Effector memory CD8-positive, alpha-beta T cell (primary cell): ENCODE data around the gene CFAP70.
"Not testable (repeated sequence)": the region's sequence is repeated elsewhere in the genome, so short reads cannot be mapped to it uniquely, and the experiment has no call there.

Experiments used
- ATAC-seq: fragments of 150-1000 bp; cut with Tn5 transposase; replicated peaks from 2 replicates; pipeline ENCODE4 v1.10.0; 2021; ENCODE audit warnings: mild to moderate bottlenecking, moderate library complexity
- DNase-seq, 3 experiments: peaks; one replicate each; pipeline ENCODE4 v3.0.0; 2021
- H3K27ac Mint-ChIP-seq, 2 donors: one replicate each; pipeline ENCODE4 v1.8.0; 2022; ENCODE audit warnings: mild to moderate bottlenecking in 2 of 2, mixed read lengths in 2 of 2, moderate library complexity in 2 of 2
- H3K27me3 Mint-ChIP-seq, 2 donors: one replicate each; pipeline ENCODE4 v1.8.0; 2022; ENCODE audit warnings: mixed read lengths in 2 of 2
- H3K36me3 Mint-ChIP-seq: one replicate; pipeline ENCODE4 v1.8.0; 2022; ENCODE audit warnings: mild to moderate bottlenecking, moderate library complexity, mixed read lengths; ENCODE audit not compliant: insufficient read depth
- H3K4me1 Mint-ChIP-seq, 2 donors: one replicate each; pipeline ENCODE4 v1.8.0; 2022; ENCODE audit warnings: low read depth in 2 of 2, mixed read lengths in 2 of 2
- H3K4me3 Mint-ChIP-seq, 2 donors: one replicate each; pipeline ENCODE4 v1.8.0; 2022; ENCODE audit warnings: mild to moderate bottlenecking in 2 of 2, mixed read lengths in 2 of 2, moderate library complexity in 2 of 2
- H3K9me3 Mint-ChIP-seq, 2 donors: one replicate each; pipeline ENCODE4 v1.8.0; 2022; ENCODE audit warnings: mixed read lengths in 2 of 2

Gene CFAP70

DNA sequence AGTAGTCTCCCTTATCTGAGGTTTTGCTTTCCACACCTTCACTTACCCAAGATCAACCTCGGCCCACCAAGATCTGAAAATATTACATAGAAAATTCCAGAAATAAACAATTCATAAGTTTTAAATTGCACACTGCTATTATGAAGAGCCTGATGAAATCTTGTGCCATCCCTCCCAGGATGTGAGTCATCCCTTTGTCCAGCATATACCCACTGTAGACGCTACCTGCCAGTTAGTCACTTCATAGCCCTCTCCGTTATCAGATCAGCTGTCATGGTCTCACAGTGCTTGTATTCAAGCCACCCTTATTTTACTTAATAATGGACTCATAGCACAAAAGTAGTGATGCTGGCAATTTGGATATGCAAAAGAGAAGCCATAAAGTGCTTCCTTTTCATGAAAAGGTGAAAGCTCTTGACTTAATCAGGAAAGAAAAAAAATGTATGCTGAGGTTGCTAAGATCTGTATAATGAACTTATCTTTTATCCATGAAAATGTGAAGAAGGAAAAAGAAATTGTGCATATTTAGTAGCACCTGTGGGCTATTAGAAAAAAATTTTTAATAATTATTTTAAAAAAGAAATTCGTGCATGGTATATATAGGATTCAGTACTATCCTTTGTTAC is 96.4 kb downstream of the CFAP70 start:
- Mint-ChIP-seq H3K36me3 (no peaks in the 10 kb centered on the region), H3K27ac (no peak overlapping the region), H3K9me3 (peaks cover 4 to 10% of the 10 kb centered on the region in 2 donors), H3K4me1 (no peaks in the 10 kb centered on the region), H3K4me3 (no peak overlapping the region), H3K27me3 (no peaks in the 10 kb centered on the region)
- DNase-seq (no peak), ATAC-seq (no peak)

GRCh38 chr10:73261362-73261995 is 97.2 kb downstream of the CFAP70 start:
- no peak for DNase-seq
- ATAC-seq: no peak
- Mint-ChIP-seq H3K27ac (no peak overlapping the region), H3K27me3 (no peaks in the 10 kb centered on the region), H3K4me3 (no peak overlapping the region), H3K36me3 (no peaks in the 10 kb centered on the region), H3K9me3 (peaks cover 4 to 10% of the 10 kb centered on the region in 2 donors), H3K4me1 (no peaks in the 10 kb centered on the region)

- H3K27ac Mint-ChIP-seq, H3K4me1 Mint-ChIP-seq, H3K27me3 Mint-ChIP-seq, H3K4me3 Mint-ChIP-seq, ATAC-seq, DNase-seq, H3K36me3 Mint-ChIP-seq, H3K9me3 Mint-ChIP-seq: not testable (repeated sequence)
These were observed 100.1 kb downstream of the CFAP70 start for GRCh38 chr10:73258612-73259011.

DNA sequence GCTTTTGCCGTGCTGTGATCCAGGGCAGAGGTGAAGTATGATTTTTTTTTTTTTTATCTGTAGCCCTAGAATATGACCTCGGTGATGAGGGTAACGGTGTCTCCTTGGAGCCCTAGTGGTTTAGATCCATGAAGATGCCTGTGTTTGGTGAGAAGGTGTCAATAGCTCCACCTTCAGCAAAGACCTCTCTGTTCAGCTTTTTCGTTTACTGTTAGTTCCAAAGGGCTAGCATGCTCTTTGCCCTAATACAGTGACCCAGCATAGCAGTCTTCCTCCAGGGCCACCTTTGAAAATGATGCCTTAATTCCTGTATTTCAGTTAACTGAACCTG is 105.5 kb downstream of the CFAP70 start:
- Mint-ChIP-seq H3K9me3 (no peaks in the 10 kb centered on the region), H3K27me3 (no peaks in the 10 kb centered on the region), H3K27ac (peak overlapping the region; percentile 96), H3K36me3 (peaks cover 40% of the 10 kb centered on the region), H3K4me3 (peak overlapping the region; percentile 98 to 99), H3K4me1 (peaks cover 17 to 19% of the 10 kb centered on the region in 2 donors)
- no peak for DNase-seq
- ATAC-seq: peak; percentile 5

- ATAC-seq (peak; percentile 89), DNase-seq (peak; percentile 92 to 95 (median 92))
- Mint-ChIP-seq H3K4me1 (peaks cover 19% of the 10 kb centered on the region in 2 donors), H3K9me3 (no peaks in the 10 kb centered on the region), H3K36me3 (peaks cover 42% of the 10 kb centered on the region), H3K27ac (peak within 1 kb of the TSS; percentile 96), H3K4me3 (peak within 1 kb of the TSS; percentile 98 to 99), H3K27me3 (no peaks in the 10 kb centered on the region)
These were observed 106.0 kb downstream of the CFAP70 start, which contains the start of gene MRPS16 for GRCh38 chr10:73252445-73253224. TSS of gene MRPS16 (minus strand) at chr10:73252644. CDS start at chr10:73252482, 162 bp downstream.

- Mint-ChIP-seq H3K36me3 (peaks cover 49% of the 10 kb centered on the region), H3K27me3 (no peaks in the 10 kb centered on the region), H3K4me1 (peaks cover 24% of the 10 kb centered on the region in 2 donors), H3K9me3 (no peaks in the 10 kb centered on the region), H3K4me3 (peak overlapping the region; percentile 98 to 99), H3K27ac (peak overlapping the region; percentile 96)
- DNase-seq (no peak), ATAC-seq (no peak)
These were observed 106.8 kb downstream of the CFAP70 start for GRCh38 chr10:73251683-73252444.

DNA sequence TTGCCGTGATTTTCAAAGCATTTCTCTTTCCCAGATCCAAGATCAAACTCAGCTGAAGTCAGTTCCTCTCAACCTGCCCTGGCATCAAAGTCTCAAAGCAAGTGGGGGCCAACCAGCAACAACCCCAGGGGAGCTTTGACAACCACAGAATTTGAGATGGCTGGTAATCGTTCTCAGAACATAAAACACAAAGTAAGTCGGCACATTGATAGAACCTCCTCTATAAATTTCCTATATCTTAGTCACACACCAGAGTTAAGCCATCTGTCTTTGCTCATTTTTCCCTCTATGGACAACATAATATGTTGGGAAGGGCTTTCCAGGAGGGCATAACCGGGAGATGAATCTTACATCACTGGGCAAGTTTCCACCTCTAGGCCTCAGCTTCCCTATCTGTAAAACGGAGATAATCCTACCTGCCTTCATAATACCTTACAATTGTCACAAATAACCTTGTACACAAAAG is 110.4 kb downstream of the CFAP70 start:
- H3K4me1 Mint-ChIP-seq: peaks cover 38 to 49% of the 10 kb centered on the region in 2 donors
- no peak overlapping the region for H3K4me3 Mint-ChIP-seq
- DNase-seq: no peak
- no peaks in the 10 kb centered on the region for H3K9me3 Mint-ChIP-seq
- H3K36me3 Mint-ChIP-seq: peaks cover 73% of the 10 kb centered on the region
- H3K27me3 Mint-ChIP-seq: no peaks in the 10 kb centered on the region
- no peak for ATAC-seq
- H3K27ac Mint-ChIP-seq: peak overlapping the region in 1 of 2 donors; percentile 92

- DNase-seq (no peak), ATAC-seq (no peak)
- Mint-ChIP-seq H3K4me1 (peaks cover 35 to 47% of the 10 kb centered on the region in 2 donors), H3K36me3 (peaks cover 77% of the 10 kb centered on the region), H3K27me3 (no peaks in the 10 kb centered on the region), H3K27ac (peak overlapping the region; percentile 92 to 96), H3K4me3 (peak overlapping the region; percentile 92 to 96), H3K9me3 (no peaks in the 10 kb centered on the region)
These were observed 111.0 kb downstream of the CFAP70 start for GRCh38 chr10:73247509-73248258.

DNA sequence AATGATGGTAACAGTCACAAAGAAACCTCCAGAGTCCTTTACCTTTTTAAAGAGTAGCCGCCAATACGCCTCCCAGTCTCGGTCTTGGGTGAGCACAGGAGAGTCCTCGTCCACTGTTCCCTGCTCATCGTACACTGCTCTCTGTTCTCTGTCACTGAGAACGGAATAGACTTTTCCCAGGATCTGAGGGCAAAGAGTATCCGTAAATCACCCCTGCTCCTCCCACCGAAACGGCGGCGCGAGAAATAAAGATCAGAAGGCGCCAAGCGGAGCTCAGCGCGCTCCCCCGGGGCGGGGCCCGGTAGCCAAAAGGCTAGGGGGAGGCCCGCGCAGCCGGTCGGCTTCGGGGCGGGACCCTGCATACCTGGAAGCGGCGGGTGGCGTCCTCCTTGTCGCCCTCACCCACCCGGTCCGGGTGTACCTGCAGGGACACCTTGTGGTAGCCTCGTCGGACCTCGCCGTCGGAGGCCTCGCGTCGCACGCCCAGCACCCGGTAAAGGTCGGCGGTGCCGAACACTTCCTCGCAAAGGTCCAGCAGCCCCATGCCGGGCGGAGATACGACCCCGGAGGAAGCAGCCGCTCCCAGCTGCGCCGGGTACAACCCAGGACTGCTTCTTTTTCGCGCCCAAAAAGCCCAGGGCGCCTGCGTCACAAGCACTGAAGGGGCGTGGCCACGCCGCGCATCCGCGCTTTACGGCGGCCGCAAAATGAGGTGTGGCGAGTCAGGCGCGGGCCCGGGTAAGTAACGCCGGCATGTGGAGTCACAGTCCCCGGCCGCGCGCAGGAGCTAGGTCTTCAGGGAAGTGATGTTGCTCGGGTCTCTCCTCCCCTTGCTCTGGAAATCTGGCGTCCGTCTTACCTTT is 111.8 kb downstream of the CFAP70 start, which contains the start of gene DNAJC9:
Gene DNAJC9, minus strand, starts transcription at position 610 of the 863 bp plus-strand sequence. Its CDS starts 66 bp downstream, at position 544.
- Mint-ChIP-seq H3K9me3 (no peaks in the 10 kb centered on the region), H3K4me3 (peak within 1 kb of the TSS; percentile 92 to 96), H3K36me3 (peaks cover 76% of the 10 kb centered on the region), H3K27me3 (no peaks in the 10 kb centered on the region), H3K4me1 (peaks cover 30 to 45% of the 10 kb centered on the region in 2 donors), H3K27ac (peak within 1 kb of the TSS; percentile 92 to 96)
- DNase-seq (peak; percentile 95 to 99 (median 98)), ATAC-seq (peak; percentile 83)

DNA sequence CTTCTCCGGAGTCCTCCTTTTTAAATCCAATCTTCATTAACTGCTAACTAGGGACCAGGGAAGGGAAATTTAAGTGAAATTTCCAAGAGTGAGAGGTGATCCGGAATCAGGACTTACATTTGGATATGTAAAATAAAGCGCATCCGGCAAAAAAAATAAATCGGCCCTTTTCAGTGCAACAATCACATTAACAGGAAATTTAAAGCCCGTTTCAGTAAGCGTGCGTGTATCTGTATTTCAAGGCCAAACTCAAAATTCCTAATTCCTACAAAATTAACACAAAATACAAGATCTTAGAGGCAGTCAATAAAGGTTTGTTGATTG is 112.4 kb downstream of the CFAP70 start:
- Mint-ChIP-seq H3K4me1 (peaks cover 27 to 40% of the 10 kb centered on the region in 2 donors), H3K27me3 (no peaks in the 10 kb centered on the region), H3K4me3 (peak overlapping the region; percentile 92 to 96), H3K27ac (peak overlapping the region; percentile 92 to 96), H3K9me3 (no peaks in the 10 kb centered on the region), H3K36me3 (peaks cover 70% of the 10 kb centered on the region)
- no peak for ATAC-seq
- DNase-seq: no peak

DNA sequence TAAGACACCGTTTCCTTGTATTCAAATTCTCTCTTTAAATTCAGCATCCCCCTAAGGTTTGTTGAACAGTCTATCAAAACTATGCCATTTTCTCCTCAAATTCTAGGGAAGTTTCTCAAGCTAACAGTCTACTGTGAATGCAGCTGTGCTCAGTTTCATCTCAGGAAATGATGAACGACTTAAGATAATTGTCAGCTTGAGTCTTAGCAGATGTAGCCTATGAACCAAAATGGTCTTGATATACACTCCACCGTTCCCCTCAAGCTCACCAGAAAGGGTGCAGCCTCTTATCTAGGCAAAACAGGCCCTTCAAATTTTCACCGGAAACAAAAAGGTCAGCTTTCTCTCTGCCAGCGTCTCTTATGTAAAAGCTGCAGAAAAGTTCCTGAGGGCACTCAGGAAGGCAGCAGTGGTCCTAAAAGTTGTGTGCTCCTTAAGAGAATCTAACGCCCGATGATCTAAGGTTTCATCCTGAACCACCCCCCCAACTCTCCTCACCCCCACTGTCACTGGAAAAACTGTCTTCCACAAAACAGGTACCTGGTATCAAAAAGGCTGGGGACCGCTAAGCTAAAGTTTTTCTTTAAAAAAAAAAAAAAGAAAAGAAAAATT is 113.7 kb downstream of the CFAP70 start:
- no peaks in the 10 kb centered on the region for H3K27me3 Mint-ChIP-seq
- H3K4me3 Mint-ChIP-seq: peak overlapping the region in 1 of 2 donors; percentile 32
- peak overlapping the region in 1 of 2 donors; percentile 81 for H3K27ac Mint-ChIP-seq
- DNase-seq (no peak), ATAC-seq (no peak)
- H3K9me3 Mint-ChIP-seq: no peaks in the 10 kb centered on the region
- peaks cover 25 to 31% of the 10 kb centered on the region in 2 donors for H3K4me1 Mint-ChIP-seq
- H3K36me3 Mint-ChIP-seq: peaks cover 58% of the 10 kb centered on the region
